Hepatocyte (in vitro differentiated cells): ENCODE measurements around the gene COQ8B.

Experiments used
- EZH2phosphoT487 ChIP-seq: fragments of 200-600 bp; sonication (generic); IDR thresholded peaks from one replicate; pipeline ENCODE4 v1.6.1; 2018; ENCODE audit warnings: antibody characterized with exemption, mild to moderate bottlenecking, low read depth, moderate library complexity; ENCODE audit not compliant: unreplicated experiment, severe bottlenecking
- TF ChIP-seq, protein P1 (sequence below): fragments of 200-600 bp; sonication (generic); IDR thresholded peaks from 2 replicates; pipeline ENCODE4 v1.5.1; 2016; ENCODE audit warnings: antibody characterized with exemption, mild to moderate bottlenecking; ENCODE audit not compliant: poor library complexity

DNA sequence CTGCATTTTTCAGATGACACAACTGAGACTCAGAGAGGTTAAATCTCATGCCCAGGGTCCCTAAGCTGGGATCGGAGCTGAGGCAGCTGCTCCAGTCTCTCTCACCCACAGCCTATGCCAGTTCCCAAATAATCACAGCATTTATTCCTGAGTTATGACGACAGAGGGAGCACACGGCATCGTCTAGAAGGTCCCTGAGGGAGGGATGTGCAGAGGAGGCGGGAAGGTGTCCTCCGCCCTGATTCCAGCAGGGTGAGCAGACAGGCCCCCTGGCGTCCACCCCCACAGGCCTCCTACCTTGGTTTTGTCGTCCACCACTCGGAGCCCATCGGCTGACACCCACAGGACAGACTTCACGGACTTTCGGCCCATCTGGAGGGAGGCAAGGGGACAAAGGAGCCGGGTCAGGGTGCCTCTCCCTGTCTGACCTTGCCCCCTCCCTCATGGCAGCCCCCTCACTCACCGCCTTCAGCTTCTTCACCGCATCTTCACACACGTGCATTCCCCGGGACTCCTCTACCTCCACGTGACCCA, 34.2 kb downstream of the COQ8B start:
- no peak for TF ChIP-seq EZH2phosphoT487
- TF ChIP-seq, protein P1, sequence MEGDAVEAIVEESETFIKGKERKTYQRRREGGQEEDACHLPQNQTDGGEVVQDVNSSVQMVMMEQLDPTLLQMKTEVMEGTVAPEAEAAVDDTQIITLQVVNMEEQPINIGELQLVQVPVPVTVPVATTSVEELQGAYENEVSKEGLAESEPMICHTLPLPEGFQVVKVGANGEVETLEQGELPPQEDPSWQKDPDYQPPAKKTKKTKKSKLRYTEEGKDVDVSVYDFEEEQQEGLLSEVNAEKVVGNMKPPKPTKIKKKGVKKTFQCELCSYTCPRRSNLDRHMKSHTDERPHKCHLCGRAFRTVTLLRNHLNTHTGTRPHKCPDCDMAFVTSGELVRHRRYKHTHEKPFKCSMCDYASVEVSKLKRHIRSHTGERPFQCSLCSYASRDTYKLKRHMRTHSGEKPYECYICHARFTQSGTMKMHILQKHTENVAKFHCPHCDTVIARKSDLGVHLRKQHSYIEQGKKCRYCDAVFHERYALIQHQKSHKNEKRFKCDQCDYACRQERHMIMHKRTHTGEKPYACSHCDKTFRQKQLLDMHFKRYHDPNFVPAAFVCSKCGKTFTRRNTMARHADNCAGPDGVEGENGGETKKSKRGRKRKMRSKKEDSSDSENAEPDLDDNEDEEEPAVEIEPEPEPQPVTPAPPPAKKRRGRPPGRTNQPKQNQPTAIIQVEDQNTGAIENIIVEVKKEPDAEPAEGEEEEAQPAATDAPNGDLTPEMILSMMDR, result no peak
